HepG2 (cell line): ENCODE data around the gene IP6K1. TPM values are rescaled to one million over a fixed set of nuclear protein-coding genes. Genes with fewer than 3 reads are reported as not detected.
A peak's percentile ranks its signal among the peaks of the same experiment; 100 is the strongest.

Experiments used
- SUZ12 ChIP-seq: fragments of 150-350 bp; IDR thresholded peaks from 2 replicates; pipeline ENCODE4 v1.6.1; 2014; ENCODE audit warnings: low read depth, low read length
- ZBTB33 ChIP-seq: sonication (generic); formaldehyde crosslinking; IDR thresholded peaks from 2 replicates; pipeline ENCODE4 v1.4.0; 2020; ENCODE audit warnings: missing genetic modification reagents
- ZBTB40 ChIP-seq, 2 experiments: fragments of 450-650 bp in 1 of 2; sonication (generic) in 1 of 2; formaldehyde crosslinking in 1 of 2; IDR thresholded peaks; 2 replicates each; pipeline versions ENCODE4 v1.6.1 to v1.8.0; 2016 to 2022; ENCODE audit warnings: antibody characterized with exemption in 1 of 2, mild to moderate bottlenecking in 1 of 2, missing genetic modification reagents in 1 of 2
- ZNF724P ChIP-seq: sonication (generic); formaldehyde crosslinking; IDR thresholded peaks from 2 replicates; pipeline ENCODE4 v1.8.0; 2022; ENCODE audit warnings: missing genetic modification reagents, borderline replicate concordance
- polyA plus RNA-seq, 8 experiments: library from polyadenylated mRNA; depleted of rRNA in 3 of 8; stranded (reverse) in 7 of 8; unstranded in 1 of 8; fragments of >200 nt; fragmentation: Illumina TruSeq in 4 of 8; extraction: Trizol in 4 of 8; gene quantifications; 2 replicates each; pipeline versions ENCODE4 v1.2.1 to v1.2.3, GENCODE V29; 2011 to 2016; ENCODE audit warnings: low read depth in 4 of 8, missing spikeins in 1 of 8, mixed read lengths in 1 of 8; ENCODE audit not compliant: insufficient read depth in 1 of 8
- total RNA-seq, 5 experiments: library from RNA; depleted of rRNA; stranded (reverse); fragments of >200 nt; fragmentation: Illumina TruSeq; extraction: Trizol; gene quantifications; 2 replicates each; pipeline ENCODE4 v1.2.3, GENCODE V29; 2016; ENCODE audit warnings: low read depth in 1 of 5

Gene IP6K1
- total and polyA plus RNA-seq, 2 of the 13 experiments (the other 11 are each of a cell fraction or from before 2014, with no cell fraction given) = 17.7 to 29.7 TPM

GRCh38 chr3:49803465-49804140, 17.3 kb upstream of the IP6K1 start (continued):
- TF ChIP-seq ZBTB40 (IDR thresholded peaks at IDR 0.05) (no peak), ZBTB40 (CRISPR knock-in tag; IDR thresholded peaks at IDR 0.05) (0 out of 2 replicates have a peak, but pooled peaks have one; percentile 3), ZBTB33 (CRISPR knock-in tag) (no peak), ZNF724P (no peak), SUZ12 (no peak)
